Stimulated activated naive CD8-positive, alpha-beta T cell treated with anti-CD3 and anti-CD28 coated beads, Interleukin-15, Interleukin-2, amounts not matched to agents 100 ng/mL and 50 ng/mL, for 24 hours (primary cell): Measurements from ENCODE around the gene TTLL8.

ENCODE experiments used
- H3K27ac Mint-ChIP-seq: one replicate; pipeline ENCODE4 v1.8.0; 2021; ENCODE audit warnings: mild to moderate bottlenecking, mixed read lengths
- H3K27me3 Mint-ChIP-seq: one replicate; pipeline ENCODE4 v1.8.0; 2021; ENCODE audit warnings: mixed read lengths
- H3K36me3 Mint-ChIP-seq: one replicate; pipeline ENCODE4 v1.8.0; 2021; ENCODE audit warnings: low read depth, mixed read lengths
- H3K4me1 Mint-ChIP-seq: one replicate; pipeline ENCODE4 v1.8.0; 2021; ENCODE audit warnings: low read depth, mixed read lengths
- H3K4me3 Mint-ChIP-seq: one replicate; pipeline ENCODE4 v1.8.0; 2021; ENCODE audit warnings: mild to moderate bottlenecking, mixed read lengths
- H3K9me3 Mint-ChIP-seq: one replicate; pipeline ENCODE4 v1.8.0; 2021; ENCODE audit warnings: mixed read lengths

Gene TTLL8

DNA sequence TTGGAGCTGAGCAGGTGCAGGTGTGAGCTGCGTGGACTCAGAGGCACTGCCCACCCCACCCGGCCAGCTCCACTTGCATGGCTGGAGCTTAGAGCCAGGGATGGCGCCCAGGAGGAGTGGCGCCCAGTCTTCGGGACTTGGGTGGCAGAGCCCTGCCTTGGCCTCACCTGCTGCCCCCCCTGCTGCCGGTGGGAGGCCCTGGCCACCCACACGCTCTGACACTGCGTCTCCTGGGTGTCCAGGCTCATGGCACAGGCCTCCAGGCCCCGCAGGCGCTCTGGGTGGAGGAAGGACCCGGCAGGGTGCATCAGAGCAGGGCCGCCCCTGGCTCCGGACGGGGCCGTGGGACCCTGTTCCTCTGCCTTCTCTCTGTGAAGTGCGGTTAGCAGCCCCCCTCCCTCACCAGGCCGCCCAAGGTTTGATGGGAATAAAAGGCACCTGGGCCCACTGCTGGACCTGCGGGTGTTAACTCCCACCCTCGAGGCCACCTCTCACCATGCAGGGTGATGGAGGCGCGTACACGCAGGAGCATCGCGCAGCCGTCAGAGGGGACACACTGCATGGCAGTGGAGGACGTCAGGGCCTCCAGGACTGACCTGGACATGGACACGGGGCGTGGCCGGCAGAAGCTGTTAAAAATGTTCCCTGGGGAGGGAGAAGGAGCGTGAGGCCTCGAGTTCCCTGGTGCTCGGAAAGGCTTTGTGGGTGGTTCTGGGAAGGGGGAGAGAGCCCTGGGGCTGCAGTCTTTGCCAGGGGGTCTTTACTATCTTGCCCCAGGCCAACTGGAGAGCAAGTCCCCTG is 57.3 kb downstream of the TTLL8 start:
- Mint-ChIP-seq H3K4me1 (peaks cover 7% of the 10 kb centered on the region), H3K4me3 (no peak overlapping the region), H3K36me3 (no peaks in the 10 kb centered on the region), H3K9me3 (no peaks in the 10 kb centered on the region), H3K27me3 (peaks cover 4% of the 10 kb centered on the region), H3K27ac (no peak overlapping the region)

DNA sequence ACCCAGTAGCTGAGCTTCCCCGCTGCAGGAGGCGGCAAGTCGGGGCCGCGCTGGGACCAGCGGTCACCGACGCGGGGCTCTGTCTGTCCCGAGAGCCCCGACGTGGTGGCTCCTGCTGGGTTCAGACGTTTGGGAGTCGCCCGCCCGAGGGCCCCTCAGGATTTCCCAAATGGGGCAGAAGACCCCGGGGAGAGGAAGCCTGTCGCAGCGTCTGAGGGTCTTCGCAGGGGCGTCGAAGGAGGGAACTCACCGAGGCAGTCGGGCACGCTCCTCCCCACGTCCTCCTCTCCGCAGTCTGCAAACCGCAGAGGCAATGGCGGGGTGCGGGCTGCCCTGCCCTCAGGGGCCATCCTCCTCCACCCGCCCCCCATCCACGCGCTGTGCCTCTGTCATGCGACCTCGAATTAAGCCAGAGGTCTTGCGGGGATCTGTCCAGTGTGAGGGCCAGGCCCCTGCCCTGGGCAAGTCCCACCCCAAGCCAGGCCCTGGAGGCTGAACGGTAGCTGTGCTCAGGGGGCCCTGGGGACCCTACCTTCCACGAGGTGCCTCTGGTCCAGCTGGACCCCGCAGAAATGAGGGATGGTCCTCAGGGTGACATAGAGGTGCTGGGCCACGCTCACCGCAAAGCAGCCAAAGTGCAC is 58.0 kb downstream of the TTLL8 start:
- peaks cover 4% of the 10 kb centered on the region for H3K4me1 Mint-ChIP-seq
- H3K4me3 Mint-ChIP-seq, result no peak overlapping the region
- H3K27me3 Mint-ChIP-seq, result peaks cover 4% of the 10 kb centered on the region
- H3K27ac Mint-ChIP-seq, result no peak overlapping the region
- H3K36me3 Mint-ChIP-seq, result no peaks in the 10 kb centered on the region
- no peaks in the 10 kb centered on the region for H3K9me3 Mint-ChIP-seq

DNA sequence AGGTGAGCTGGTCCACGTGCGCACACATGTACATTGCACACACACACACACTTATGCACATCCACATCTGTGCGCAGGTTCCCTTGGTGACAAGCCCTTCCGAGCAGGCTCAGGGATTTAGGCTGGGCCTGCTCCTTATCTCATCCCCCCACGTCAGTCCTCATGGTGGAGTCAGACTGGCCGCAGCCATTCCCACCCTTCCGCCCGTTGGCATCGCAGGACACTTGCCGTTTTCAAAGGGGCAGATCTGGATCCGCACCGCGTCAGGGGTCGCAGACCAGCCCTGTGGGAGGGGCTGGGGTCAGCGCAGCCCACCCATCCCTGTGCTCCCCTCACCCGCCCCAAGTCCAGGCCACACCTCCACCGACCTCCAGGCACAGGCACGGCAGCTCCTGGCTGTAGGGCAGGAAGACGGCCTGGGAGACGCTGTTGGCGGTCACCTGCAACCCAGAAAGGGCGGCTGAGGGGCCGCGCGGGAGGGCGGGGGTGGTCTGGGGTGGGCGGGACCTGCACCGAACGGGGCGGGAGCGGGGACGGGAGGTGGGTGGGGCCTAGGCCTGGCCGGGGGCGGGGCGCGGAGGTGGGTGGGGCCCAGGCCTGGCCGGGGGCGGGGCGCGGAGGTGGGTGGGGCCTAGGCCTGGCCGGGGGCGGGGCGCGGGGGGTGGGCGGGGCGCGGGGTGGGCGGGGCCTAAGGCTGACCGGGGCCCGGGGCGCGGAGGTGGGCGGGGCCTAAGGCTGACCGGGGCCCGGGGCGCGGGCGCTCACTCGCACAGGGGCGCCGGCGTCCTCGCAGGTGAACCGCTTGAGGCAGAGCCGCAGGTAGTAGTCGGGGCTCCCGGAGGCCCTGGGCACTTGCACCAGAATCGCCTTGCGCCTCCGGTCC is 58.8 kb downstream of the TTLL8 start:
- Mint-ChIP-seq H3K4me3 (no peak overlapping the region), H3K27ac (no peak overlapping the region)

DNA sequence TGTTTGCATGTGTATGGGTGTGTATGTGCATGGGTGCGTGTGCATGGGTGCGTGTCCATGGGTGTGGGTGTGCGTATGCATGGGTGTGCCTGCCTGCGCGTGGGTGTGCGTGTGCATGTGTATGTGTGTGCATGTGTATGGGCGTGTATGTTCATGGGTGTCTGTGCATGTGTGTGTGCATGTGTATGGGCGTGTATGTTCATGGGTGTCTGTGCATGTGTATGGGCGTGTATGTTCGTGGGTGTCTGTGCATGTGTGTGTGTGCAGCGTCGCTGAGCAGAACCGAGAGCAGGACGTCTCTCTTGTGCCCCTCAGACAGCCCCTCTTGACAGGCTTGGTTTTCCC is 59.4 kb downstream of the TTLL8 start:
- peaks cover 4% of the 10 kb centered on the region for H3K27me3 Mint-ChIP-seq
- H3K4me3 Mint-ChIP-seq, result no peak overlapping the region
- H3K4me1 Mint-ChIP-seq, result peaks cover under 1% of the 10 kb centered on the region
- H3K36me3 Mint-ChIP-seq, result no peaks in the 10 kb centered on the region
- H3K27ac Mint-ChIP-seq, result no peak overlapping the region
- H3K9me3 Mint-ChIP-seq, result no peaks in the 10 kb centered on the region

More for the DNA sequence above, 58.8 kb downstream of the TTLL8 start:
- no peaks in the 10 kb centered on the region for H3K9me3 Mint-ChIP-seq
- H3K4me1 Mint-ChIP-seq, result no peaks in the 10 kb centered on the region
- H3K36me3 Mint-ChIP-seq, result no peaks in the 10 kb centered on the region
- peaks cover 4% of the 10 kb centered on the region for H3K27me3 Mint-ChIP-seq

DNA sequence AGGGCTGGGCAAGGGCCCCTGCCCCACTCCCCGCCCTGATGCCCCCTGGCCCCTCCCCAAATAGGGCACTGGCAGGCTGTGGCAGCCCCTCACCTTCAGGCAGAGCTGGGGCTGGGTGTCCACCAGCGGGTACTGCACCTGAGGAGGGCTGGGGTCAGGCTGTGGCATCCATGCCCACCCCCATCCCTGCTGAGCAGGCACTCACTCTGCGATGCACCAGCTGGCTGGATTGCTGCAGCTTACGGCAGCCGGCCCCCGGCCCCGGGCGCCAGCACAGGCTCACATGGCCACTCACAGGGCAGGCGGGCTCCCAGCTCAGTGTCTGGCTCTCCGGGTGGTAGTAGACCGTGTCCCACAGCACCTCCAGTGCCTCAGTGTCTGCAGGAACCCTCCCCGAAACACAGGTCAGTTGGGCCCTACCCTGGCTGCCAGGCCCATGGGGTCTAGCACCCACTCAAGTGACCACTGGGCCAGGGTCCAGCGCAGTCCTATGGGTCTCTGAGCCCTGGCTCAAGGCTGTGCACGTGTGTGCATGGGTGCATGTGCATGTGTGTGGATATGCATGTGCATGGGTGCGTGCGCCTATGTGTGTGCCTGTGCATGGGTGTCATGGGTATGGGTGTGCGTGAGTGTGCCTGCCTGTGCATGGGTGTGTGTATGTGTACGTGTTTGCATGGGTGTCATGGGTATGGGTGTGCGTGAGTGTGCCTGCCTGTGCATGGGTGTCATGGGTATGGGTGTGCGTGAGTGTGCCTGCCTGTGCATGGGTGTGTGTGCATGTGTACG is 60.0 kb downstream of the TTLL8 start:
- H3K27ac Mint-ChIP-seq, result no peak overlapping the region
- peaks cover 6% of the 10 kb centered on the region for H3K4me1 Mint-ChIP-seq
- no peak overlapping the region for H3K4me3 Mint-ChIP-seq
- no peaks in the 10 kb centered on the region for H3K36me3 Mint-ChIP-seq
- peaks cover 4% of the 10 kb centered on the region for H3K27me3 Mint-ChIP-seq
- no peaks in the 10 kb centered on the region for H3K9me3 Mint-ChIP-seq

DNA sequence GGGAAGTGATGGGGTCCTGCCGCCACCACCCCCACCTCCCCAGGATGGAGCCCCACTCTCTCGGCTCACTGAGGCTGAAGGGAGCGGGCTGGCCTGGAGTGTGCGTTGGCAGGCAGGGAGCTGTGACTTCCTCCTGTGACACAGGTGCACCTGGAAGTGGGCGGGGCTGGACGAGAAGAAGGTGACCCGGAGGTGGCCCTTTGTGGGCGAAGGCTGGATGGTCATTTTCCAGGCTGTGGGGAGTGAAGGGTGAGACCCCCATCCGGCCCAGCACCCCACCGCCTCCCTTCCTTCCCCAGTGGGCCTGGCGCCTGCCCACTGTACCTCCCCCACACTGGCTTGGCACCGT is 60.9 kb downstream of the TTLL8 start:
- Mint-ChIP-seq H3K27me3 (no peaks in the 10 kb centered on the region), H3K9me3 (no peaks in the 10 kb centered on the region), H3K4me1 (peaks cover 10% of the 10 kb centered on the region), H3K27ac (no peak overlapping the region), H3K4me3 (no peak overlapping the region), H3K36me3 (no peaks in the 10 kb centered on the region)

DNA sequence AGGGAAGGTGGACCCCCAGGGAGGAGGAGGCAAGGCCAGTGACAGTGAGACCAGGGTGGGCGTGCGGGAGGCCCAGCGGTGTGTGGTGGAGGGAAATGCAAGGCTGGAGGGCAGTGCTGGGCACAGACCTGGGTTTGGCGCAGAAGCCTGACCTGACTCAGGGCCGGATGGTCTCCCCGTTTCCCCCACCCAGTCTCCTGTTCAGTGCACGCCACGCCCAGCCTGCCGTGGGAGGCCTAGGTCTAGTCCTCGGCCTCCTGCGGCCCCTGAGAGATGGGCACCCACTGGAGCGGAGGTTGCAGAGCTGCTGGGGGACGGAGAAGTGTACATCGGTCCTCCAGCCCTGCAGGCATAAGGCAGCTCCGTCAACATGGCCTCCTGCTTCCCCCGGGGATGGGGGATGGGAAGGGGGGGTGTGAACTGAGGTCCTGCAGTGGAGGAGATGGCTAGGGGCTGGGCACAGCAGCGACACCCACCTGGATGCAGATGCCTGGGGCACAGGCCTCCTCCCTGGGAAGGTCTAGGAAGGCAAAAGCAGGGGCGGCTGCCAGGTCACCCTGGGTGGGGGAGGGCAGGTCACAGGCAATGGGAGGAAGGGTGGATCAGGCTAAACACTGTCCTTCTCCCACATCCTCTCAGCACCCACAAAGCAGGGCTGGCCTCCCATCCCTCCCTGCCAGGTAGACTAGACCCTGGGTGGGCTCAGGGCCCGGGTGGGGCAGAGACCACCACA is 61.4 kb downstream of the TTLL8 start:
- Mint-ChIP-seq H3K27ac (no peak overlapping the region), H3K27me3 (no peaks in the 10 kb centered on the region), H3K4me3 (no peak overlapping the region), H3K9me3 (no peaks in the 10 kb centered on the region), H3K4me1 (peaks cover 10% of the 10 kb centered on the region), H3K36me3 (no peaks in the 10 kb centered on the region)

DNA sequence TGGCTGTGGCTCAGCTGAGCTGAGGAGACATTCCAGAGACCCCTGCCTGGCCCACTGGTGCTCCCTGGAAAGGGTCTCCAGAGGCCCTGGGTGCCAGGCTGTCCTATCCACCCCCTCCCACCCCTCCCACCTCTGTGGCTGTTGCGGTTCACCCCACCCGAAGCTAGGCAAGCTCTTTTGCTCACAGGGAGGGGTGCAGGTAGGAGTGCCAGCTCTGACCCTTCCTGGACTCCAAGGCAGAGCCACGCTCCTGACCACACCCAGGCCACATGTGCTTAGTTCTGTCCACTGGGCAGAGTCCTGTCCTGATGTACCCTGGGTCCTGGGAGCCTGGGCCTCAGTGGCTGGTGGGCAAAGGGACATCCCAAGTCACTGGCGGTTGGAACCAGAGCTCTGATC is 62.0 kb downstream of the TTLL8 start:
- H3K27ac Mint-ChIP-seq, result no peak overlapping the region

DNA sequence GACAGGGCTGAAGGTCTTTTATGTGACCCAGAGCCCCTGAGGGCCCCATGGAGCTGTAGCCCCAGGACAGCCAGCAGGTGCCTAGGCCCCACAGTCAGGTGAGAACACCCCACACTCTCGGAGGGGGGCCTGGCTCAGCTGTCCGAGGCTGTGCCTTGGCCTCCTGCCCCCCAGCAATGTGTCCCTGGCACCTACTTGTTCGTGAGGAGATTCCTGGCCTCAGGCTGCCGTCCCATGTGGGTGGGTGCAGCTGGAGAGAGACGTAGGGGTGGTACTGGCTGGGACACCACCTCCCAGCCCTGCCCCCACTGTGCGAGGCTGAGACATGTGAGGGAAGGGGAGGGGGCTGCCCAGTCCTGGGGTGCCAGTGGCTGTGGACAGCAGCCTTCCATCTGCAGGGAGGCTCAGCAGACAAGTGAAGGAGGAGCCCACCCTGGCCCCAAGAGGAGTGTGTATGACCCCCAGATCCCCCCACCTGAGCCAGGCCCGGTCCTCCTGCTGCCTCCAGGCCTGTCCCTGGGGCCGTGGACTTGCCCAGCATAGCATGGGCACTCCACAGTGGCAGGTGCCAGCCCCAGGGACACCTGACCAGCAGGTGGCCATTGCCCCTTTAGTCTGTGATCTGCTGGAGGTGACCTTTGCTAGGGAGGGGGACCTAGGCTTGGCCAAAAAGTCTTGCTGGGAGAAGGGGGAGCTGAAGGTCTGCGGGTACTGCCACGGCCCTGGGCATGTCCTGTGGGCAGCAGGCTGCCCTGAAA is 62.6 kb downstream of the TTLL8 start:
- H3K27ac Mint-ChIP-seq, result no peak overlapping the region
- peaks cover 7% of the 10 kb centered on the region for H3K9me3 Mint-ChIP-seq
- peaks cover 5% of the 10 kb centered on the region for H3K36me3 Mint-ChIP-seq
- H3K4me1 Mint-ChIP-seq, result peaks cover 10% of the 10 kb centered on the region
- H3K27me3 Mint-ChIP-seq, result no peaks in the 10 kb centered on the region
- no peak overlapping the region for H3K4me3 Mint-ChIP-seq

More for the DNA sequence above, 62.0 kb downstream of the TTLL8 start:
- peaks cover 10% of the 10 kb centered on the region for H3K4me1 Mint-ChIP-seq
- H3K36me3 Mint-ChIP-seq, result peaks cover under 1% of the 10 kb centered on the region
- H3K4me3 Mint-ChIP-seq, result no peak overlapping the region
- H3K27me3 Mint-ChIP-seq, result no peaks in the 10 kb centered on the region
- H3K9me3 Mint-ChIP-seq, result peaks cover 3% of the 10 kb centered on the region

DNA sequence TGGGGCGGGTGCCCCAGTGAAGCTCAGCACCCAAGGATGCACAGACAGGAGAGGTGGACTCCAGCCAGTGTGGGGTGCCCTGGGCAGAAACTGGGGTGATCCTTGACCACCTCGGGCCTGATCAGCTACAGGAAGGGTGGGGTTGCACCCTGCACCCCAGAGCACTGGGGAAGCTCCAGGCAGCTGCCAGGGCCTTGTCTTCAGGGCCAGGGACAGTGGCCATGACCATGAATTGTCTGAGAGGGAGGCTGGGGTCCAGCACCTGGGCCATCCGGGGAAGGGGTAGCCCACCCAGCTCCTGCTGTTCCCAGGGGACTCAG is 63.1 kb downstream of the TTLL8 start:
- no peak overlapping the region for H3K4me3 Mint-ChIP-seq
- H3K9me3 Mint-ChIP-seq, result peaks cover 7% of the 10 kb centered on the region
- H3K4me1 Mint-ChIP-seq, result peaks cover 10% of the 10 kb centered on the region
- H3K36me3 Mint-ChIP-seq, result peaks cover 5% of the 10 kb centered on the region
- H3K27ac Mint-ChIP-seq, result no peak overlapping the region
- H3K27me3 Mint-ChIP-seq, result no peaks in the 10 kb centered on the region

DNA sequence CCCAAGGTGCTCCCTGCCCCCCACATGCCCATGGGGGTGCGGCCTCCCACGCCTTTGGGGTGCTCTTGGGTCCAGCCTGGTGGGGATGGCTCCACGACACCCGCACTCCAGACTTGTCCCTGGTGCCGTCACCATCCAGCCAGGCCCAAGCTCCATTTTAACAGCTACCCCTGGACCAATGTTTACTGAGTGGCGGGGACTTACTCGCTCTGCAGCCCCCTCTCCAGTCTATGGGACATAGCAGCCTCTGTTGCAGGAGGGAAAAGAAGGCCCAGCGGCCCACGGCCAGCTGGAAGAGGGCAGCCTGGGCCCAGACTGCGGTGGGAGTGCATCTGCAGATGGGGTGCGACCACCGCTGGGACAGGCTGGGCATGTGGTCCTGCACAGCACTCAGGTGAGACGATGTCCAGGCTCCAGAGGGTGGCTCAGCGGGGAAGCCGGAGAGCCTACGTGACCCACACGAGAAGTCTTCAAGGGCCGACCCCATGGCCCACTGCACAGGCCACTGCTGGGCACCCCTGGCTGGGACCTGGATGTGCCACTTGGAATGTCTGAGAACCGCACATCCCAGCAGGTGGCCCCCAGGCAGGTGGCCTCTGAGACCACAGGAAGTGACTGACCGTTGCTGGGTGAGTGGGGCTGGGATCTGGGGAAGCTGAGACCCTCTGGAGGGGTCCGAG is 63.6 kb downstream of the TTLL8 start:
- peaks cover 7% of the 10 kb centered on the region for H3K9me3 Mint-ChIP-seq
- peaks cover 5% of the 10 kb centered on the region for H3K36me3 Mint-ChIP-seq
- no peaks in the 10 kb centered on the region for H3K27me3 Mint-ChIP-seq
- H3K27ac Mint-ChIP-seq, result no peak overlapping the region
- no peak overlapping the region for H3K4me3 Mint-ChIP-seq
- peaks cover 10% of the 10 kb centered on the region for H3K4me1 Mint-ChIP-seq

DNA sequence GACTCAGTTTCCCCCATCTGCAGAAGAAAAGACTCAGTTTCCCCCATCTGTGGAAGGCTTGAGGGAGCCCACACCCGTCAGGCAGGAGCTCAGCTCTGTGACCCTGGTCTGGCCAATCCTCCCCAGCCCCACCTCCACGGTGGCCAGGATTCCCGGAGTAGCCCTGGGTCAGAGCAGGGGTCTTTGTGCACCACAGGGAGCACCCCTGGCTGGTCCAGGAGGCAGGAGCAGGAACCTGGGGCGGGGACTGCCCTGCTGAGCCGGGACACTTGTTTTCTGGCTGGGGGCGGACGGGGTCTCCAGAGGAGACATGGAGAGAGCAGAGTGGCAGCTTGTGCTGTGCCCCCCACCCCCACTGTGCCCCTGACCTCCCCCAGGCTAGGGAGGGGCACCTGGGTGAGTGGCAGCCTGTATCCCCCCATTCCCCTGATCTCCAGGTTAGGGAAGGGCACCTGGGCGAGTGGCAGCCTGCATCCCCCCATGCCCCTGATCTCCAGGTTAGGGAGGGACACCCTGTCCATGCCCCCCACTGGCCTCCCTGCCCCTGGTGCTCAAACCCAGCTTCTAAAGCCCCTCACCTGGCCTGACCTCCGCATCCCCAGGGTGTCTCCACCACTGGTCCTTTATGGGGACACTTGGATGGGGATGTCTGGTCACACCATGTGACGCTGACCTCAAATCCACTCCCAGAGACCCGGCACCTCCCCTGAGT is 64.3 kb downstream of the TTLL8 start:
- Mint-ChIP-seq H3K4me3 (no peak overlapping the region), H3K36me3 (peaks cover 5% of the 10 kb centered on the region), H3K9me3 (peaks cover 7% of the 10 kb centered on the region), H3K27me3 (no peaks in the 10 kb centered on the region), H3K27ac (no peak overlapping the region), H3K4me1 (peaks cover 10% of the 10 kb centered on the region)
